ENCODE data around the gene CSNK1G2.
A peak's percentile ranks its signal among the peaks of the same experiment; 100 is the strongest.

The CSNK1G2 gene

GRCh38 chr19:2015608-2015950 is 74.6 kb downstream of the CSNK1G2 start, which contains the start of gene BTBD2:
TSS of gene BTBD2 (minus strand) at chr19:2015714. CDS start at chr19:2015703, 11 bp downstream.
- peak in 41 of 56 donors; percentile 6 to 80 (median 42) for DNase-seq

- DNase-seq, result peak in 48 of 56 donors; percentile 10 to 81 (median 54)
Observed at GRCh38 chr19:2016041-2016807, 75.3 kb downstream of the CSNK1G2 start.

GRCh38 chr19:2018752-2019151 is 77.8 kb downstream of the CSNK1G2 start:
- DNase-seq, result no peak

- no peak for DNase-seq
Observed at GRCh38 chr19:2021453-2022140, 80.6 kb downstream of the CSNK1G2 start.

GRCh38 chr19:2022289-2022688 is 81.3 kb downstream of the CSNK1G2 start:
- DNase-seq, result no peak

- no peak for DNase-seq
Observed at GRCh38 chr19:2026770-2027169, 85.8 kb downstream of the CSNK1G2 start.

GRCh38 chr19:2027361-2027760 is 86.4 kb downstream of the CSNK1G2 start:
- no peak for DNase-seq

Measured in amygdala (tissue), 56 donors.